ENCODE data around the gene TBRG1.

TBRG1 gene

DNA sequence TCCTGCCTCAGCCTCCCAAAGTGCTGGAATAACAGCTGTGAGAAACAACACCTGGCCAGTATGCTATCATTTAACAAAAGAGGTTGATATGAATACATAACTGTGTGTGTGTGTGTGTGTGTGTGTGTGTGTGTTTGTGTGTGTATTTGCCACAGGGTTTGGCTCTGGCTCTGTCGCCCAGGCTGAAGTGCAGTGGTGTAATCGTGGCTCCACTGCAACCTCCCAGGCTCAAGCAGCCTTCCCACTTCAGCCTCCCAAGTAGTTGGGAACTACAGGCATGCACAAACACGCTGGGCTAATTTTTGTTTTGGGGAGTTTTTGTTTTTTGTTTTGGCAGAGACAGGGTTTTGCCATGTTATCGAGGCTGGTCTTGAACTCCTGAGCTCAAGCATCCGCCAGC, 55.8 kb downstream of the TBRG1 start:
- ATAC-seq (replicated peaks), result no peak
- H3K27ac Mint-ChIP-seq, result no peak overlapping the region
- no peak overlapping the region for H3K4me3 Mint-ChIP-seq
- peaks cover 2 to 7% of the 10 kb centered on the region in 2 donors for H3K9me3 Mint-ChIP-seq
- no peak for DNase-seq
- peaks cover 4 to 11% of the 10 kb centered on the region in 2 donors for H3K4me1 Mint-ChIP-seq (ENCODE audit: low read depth in 2 of 2)
- peaks cover 0 to 26% of the 10 kb centered on the region in 2 donors for H3K27me3 Mint-ChIP-seq
- peaks cover 14% of the 10 kb centered on the region for H3K36me3 Mint-ChIP-seq (ENCODE audit: insufficient read depth)

- DNase-seq (no peak), ATAC-seq (replicated peaks) (no peak)
- Mint-ChIP-seq H3K9me3 (peaks cover 2 to 8% of the 10 kb centered on the region in 2 donors), H3K27ac (no peak overlapping the region), H3K36me3 (ENCODE audit: insufficient read depth) (peaks cover 3% of the 10 kb centered on the region), H3K27me3 (peaks cover 0 to 42% of the 10 kb centered on the region in 2 donors), H3K4me1 (ENCODE audit: low read depth in 2 of 2) (no peaks in the 10 kb centered on the region), H3K4me3 (no peak overlapping the region)
These were observed 58.8 kb downstream of the TBRG1 start for GRCh38 chr11:124681421-124681820.

DNA sequence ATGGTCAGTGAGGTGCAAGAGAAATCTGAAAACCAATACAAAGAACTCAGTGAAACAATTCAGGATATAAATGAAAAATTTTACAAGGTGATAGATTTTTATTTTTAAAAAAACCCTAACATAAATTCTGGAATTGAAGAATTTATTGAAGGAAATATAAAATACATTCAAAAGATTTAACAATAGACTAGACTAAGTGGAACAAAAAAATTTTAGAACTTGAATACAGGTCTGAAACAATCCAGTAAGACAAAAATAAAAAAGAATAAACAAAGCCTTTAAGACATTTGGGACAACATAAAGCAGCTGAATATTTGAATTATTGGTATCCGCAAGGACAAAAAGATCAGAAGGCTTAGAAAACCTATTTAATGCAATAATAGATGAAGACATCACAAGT, 59.8 kb downstream of the TBRG1 start:
- Mint-ChIP-seq H3K4me1 (ENCODE audit: low read depth in 2 of 2) (no peaks in the 10 kb centered on the region), H3K27ac (no peak overlapping the region), H3K9me3 (peaks cover 2 to 15% of the 10 kb centered on the region in 2 donors), H3K27me3 (peaks cover 6 to 52% of the 10 kb centered on the region in 2 donors), H3K4me3 (no peak overlapping the region), H3K36me3 (ENCODE audit: insufficient read depth) (peaks cover 3% of the 10 kb centered on the region)
- DNase-seq (no peak), ATAC-seq (replicated peaks) (no peak)
